Thyroid gland (tissue), 4 donors: ENCODE measurements around the gene GATB. TPM values are rescaled to one million over a fixed set of nuclear protein-coding genes. Genes with fewer than 3 reads are reported as not detected.

Experiments
- DNase-seq, 2 donors: peaks; one replicate each; pipeline ENCODE4 v3.0.0-alpha.2; 2019
- H3K27ac ChIP-seq, 3 donors: fragments of 200-600 bp; sonication (generic); 1 replicate in 2 of 3; 2 replicates in 1 of 3; pipeline ENCODE4 v1.5.1; 2016 to 2019; ENCODE audit warnings: mild to moderate bottlenecking in 1 of 3, moderate library complexity in 1 of 3
- H3K27me3 ChIP-seq: fragments of 200-600 bp; sonication (generic); one replicate; pipeline ENCODE4 v1.5.1; 2019
- H3K36me3 ChIP-seq, 2 donors: fragments of 200-600 bp; sonication (generic); one replicate each; pipeline ENCODE4 v1.5.1; 2016 to 2019
- H3K4me1 ChIP-seq, 2 donors: fragments of 200-600 bp; sonication (generic); one replicate each; pipeline ENCODE4 v1.5.1; 2017 to 2019
- H3K4me3 ChIP-seq, 3 donors: fragments of 200-600 bp; sonication (generic); replicated peaks in 1 of 3; 1 replicate in 2 of 3; 2 replicates in 1 of 3; pipeline ENCODE4 v1.5.1; 2016; ENCODE audit warnings: mild to moderate bottlenecking in 1 of 3
- H3K9me3 ChIP-seq: fragments of 200-600 bp; sonication (generic); one replicate; pipeline ENCODE4 v1.5.1; 2017
- CTCF ChIP-seq, 6 experiments: fragments of 200-600 bp in 3 of 6; fragments of 450-650 bp in 3 of 6; sonication (generic) in 3 of 6; IDR thresholded peaks; one replicate each; pipeline ENCODE4 v1.5.1; 2016 to 2019; ENCODE audit warnings: antibody characterized with exemption in 6 of 6, mild to moderate bottlenecking in 2 of 6, inconsistent platforms in 1 of 6, moderate library complexity in 1 of 6
- POLR2A ChIP-seq, 2 donors: fragments of 450-650 bp; IDR thresholded peaks; one replicate each; pipeline ENCODE4 v1.6.1; 2017; ENCODE audit warnings: antibody characterized with exemption in 2 of 2, mild to moderate bottlenecking in 2 of 2, moderate library complexity in 1 of 2
- WGBS, 2 donors: methylation state at CpG; one replicate each; pipeline ENCODE4 v1.1.5; 2017; 5-methylcytosine and 5-hydroxymethylcytosine counted together
- intact Hi-C: fragments of 100-400 bp; cut with DNase I; formaldehyde crosslinking; loops from one replicate; pipeline ENCODE4 v1.15.1; 2023
- total RNA-seq, 4 donors: library from RNA; depleted of rRNA; stranded (reverse); fragments of >200 nt; gene quantifications; one replicate each; pipeline ENCODE4 v1.2.3, GENCODE V29; 2016

Gene GATB
- total RNA-seq, 4 donors from 2014 or later, result 10.9 to 32.5 (median 22.9) TPM

- 84 to 88% methylated on average over 2 of the region's 2 CpGs for WGBS, 2 donors
- TF ChIP-seq POLR2A (IDR thresholded peaks at IDR 0.05) (no peak), CTCF (IDR thresholded peaks at IDR 0.05) (no peak)
- no peaks in the 10 kb centered on the region for H3K9me3 ChIP-seq
- no peak overlapping the region for H3K4me3 ChIP-seq
- H3K27me3 ChIP-seq, result no peaks in the 10 kb centered on the region
- no peak for DNase-seq
- H3K27ac ChIP-seq, result no peak overlapping the region
- H3K4me1 ChIP-seq, result no peaks in the 10 kb centered on the region
- no peaks in the 10 kb centered on the region for H3K36me3 ChIP-seq
- intact Hi-C loops, result no loop called here
These were observed 43.5 kb downstream of the GATB start for GRCh38 chr4:151717314-151717713.

- Histone ChIP-seq H3K4me3 (no peak overlapping the region), H3K27me3 (no peaks in the 10 kb centered on the region), H3K27ac (no peak overlapping the region), H3K36me3 (no peaks in the 10 kb centered on the region), H3K9me3 (no peaks in the 10 kb centered on the region), H3K4me1 (no peaks in the 10 kb centered on the region)
- no peak for TF ChIP-seq POLR2A (IDR thresholded peaks at IDR 0.05)
- no peak for TF ChIP-seq CTCF (IDR thresholded peaks at IDR 0.05)
- DNase-seq, result no peak
- 87 to 94% methylated on average over 5 of the region's 5 CpGs for WGBS, 2 donors
- intact Hi-C loops, result no loop called here
These were observed 44.5 kb downstream of the GATB start for GRCh38 chr4:151716324-151716723.

GRCh38 chr4:151715881-151716280, 44.9 kb downstream of the GATB start:
- H3K36me3 ChIP-seq, result no peaks in the 10 kb centered on the region
- WGBS, 2 donors, result 87 to 99% methylated on average over 3 of the region's 3 CpGs
- DNase-seq, result no peak
- no peak for TF ChIP-seq POLR2A (IDR thresholded peaks at IDR 0.05)
- no peak overlapping the region for H3K27ac ChIP-seq
- no peaks in the 10 kb centered on the region for H3K27me3 ChIP-seq
- H3K4me3 ChIP-seq, result no peak overlapping the region
- no peaks in the 10 kb centered on the region for H3K9me3 ChIP-seq
- H3K4me1 ChIP-seq, result no peaks in the 10 kb centered on the region
- intact Hi-C loops, result no loop called here

GRCh38 chr4:151712777-151713176, 48.0 kb downstream of the GATB start:
- H3K36me3 ChIP-seq, result no peaks in the 10 kb centered on the region
- no peak overlapping the region for H3K27ac ChIP-seq
- WGBS, 2 donors, result 88 to 92% methylated on average over 4 of the region's 4 CpGs
- peaks cover 0 to 5% of the 10 kb centered on the region in 2 donors for H3K4me1 ChIP-seq
- no peaks in the 10 kb centered on the region for H3K9me3 ChIP-seq
- TF ChIP-seq POLR2A (IDR thresholded peaks at IDR 0.05) (no peak), CTCF (IDR thresholded peaks at IDR 0.05) (no peak)
- H3K27me3 ChIP-seq, result no peaks in the 10 kb centered on the region
- intact Hi-C loops, result no loop called here
- DNase-seq, result no peak
- H3K4me3 ChIP-seq, result no peak overlapping the region

GRCh38 chr4:151711646-151712045, 49.2 kb downstream of the GATB start:
- H3K4me3 ChIP-seq, result no peak overlapping the region
- H3K27ac ChIP-seq, result no peak overlapping the region
- H3K36me3 ChIP-seq, result no peaks in the 10 kb centered on the region
- TF ChIP-seq CTCF (IDR thresholded peaks at IDR 0.05) (no peak), POLR2A (IDR thresholded peaks at IDR 0.05) (no peak)
- H3K4me1 ChIP-seq, result peaks cover 0 to 5% of the 10 kb centered on the region in 2 donors
- 77 to 80% methylated on average over 7 of the region's 7 CpGs for WGBS, 2 donors
- DNase-seq, result no peak
- intact Hi-C loops, result no loop called here
- H3K9me3 ChIP-seq, result no peaks in the 10 kb centered on the region
- no peaks in the 10 kb centered on the region for H3K27me3 ChIP-seq

GRCh38 chr4:151709587-151709986, 51.2 kb downstream of the GATB start:
- Histone ChIP-seq H3K9me3 (no peaks in the 10 kb centered on the region), H3K27ac (no peak overlapping the region), H3K36me3 (no peaks in the 10 kb centered on the region), H3K4me3 (no peak overlapping the region), H3K27me3 (no peaks in the 10 kb centered on the region), H3K4me1 (peaks cover 0 to 5% of the 10 kb centered on the region in 2 donors)
- intact Hi-C loops, result no loop called here
- TF ChIP-seq CTCF (IDR thresholded peaks at IDR 0.05) (no peak), POLR2A (IDR thresholded peaks at IDR 0.05) (no peak)
- no peak for DNase-seq
- WGBS, 2 donors, result 91 to 97% methylated on average over 7 of the region's 7 CpGs
